ENCODE results near the gene INTU.

The INTU gene

GRCh38 chr4:127759893-127760292, 127.1 kb downstream of the INTU start:
- Histone ChIP-seq H3K14ac (ENCODE audit: low read length in 2 of 2) (no peak overlapping the region), H2BK15ac (ENCODE audit: low read depth, poor library complexity, severe bottlenecking) (no peak overlapping the region), H2AFZ (ENCODE audit: low read depth, low read length) (no peak overlapping the region), H2BK120ac (ENCODE audit: low read depth, low read length) (no peak overlapping the region), H3K18ac (ENCODE audit: low read depth in 1 of 2, low read length in 2 of 2) (no peak overlapping the region), H2BK5ac (ENCODE audit: low read depth, low read length, poor library complexity, severe bottlenecking) (no peak overlapping the region), H4K91ac (ENCODE audit: low read length) (no peak overlapping the region), H2BK12ac (ENCODE audit: low read length in 2 of 2) (no peak overlapping the region), H3K4me1 (ENCODE audit: control insufficient read depth, insufficient read depth, low read depth, low read length) (no peaks in the 10 kb centered on the region), H2AK5ac (ENCODE audit: low read length, severe bottlenecking) (no peak overlapping the region), H3K27ac (ENCODE audit: low read length, poor library complexity, severe bottlenecking) (peak overlapping the region; percentile 71), H3K27me3 (ENCODE audit: control insufficient read depth in 1 of 2, insufficient read depth in 1 of 2, low read length in 2 of 2) (no peaks in the 10 kb centered on the region), H3K4ac (ENCODE audit: low read depth in 1 of 2, low read length in 2 of 2) (no peak overlapping the region), H4K8ac (ENCODE audit: low read length) (no peak overlapping the region), H3K23ac (ENCODE audit: low read length in 2 of 2) (no peak overlapping the region), H3K4me2 (ENCODE audit: low read length, poor library complexity, severe bottlenecking) (no peak overlapping the region), H3K79me1 (replicated peaks; ENCODE audit: low read length, poor library complexity, severe bottlenecking) (no peaks in the 10 kb centered on the region), H3K36me3 (ENCODE audit: control insufficient read depth in 1 of 2, insufficient read depth in 2 of 2, low read depth in 1 of 2, low read length in 2 of 2) (no peaks in the 10 kb centered on the region), H3K4me3 (ENCODE audit: insufficient read depth in 1 of 2, low read depth in 1 of 2, low read length in 2 of 2) (no peak overlapping the region), H3K9ac (ENCODE audit: low read length) (no peak overlapping the region), H3K9me3 (ENCODE audit: control insufficient read depth, low read length) (peaks cover 4% of the 10 kb centered on the region)
- WGBS = 79% methylated on average over 2 of the region's 3 CpGs
- no peak for DNase-seq

DNA sequence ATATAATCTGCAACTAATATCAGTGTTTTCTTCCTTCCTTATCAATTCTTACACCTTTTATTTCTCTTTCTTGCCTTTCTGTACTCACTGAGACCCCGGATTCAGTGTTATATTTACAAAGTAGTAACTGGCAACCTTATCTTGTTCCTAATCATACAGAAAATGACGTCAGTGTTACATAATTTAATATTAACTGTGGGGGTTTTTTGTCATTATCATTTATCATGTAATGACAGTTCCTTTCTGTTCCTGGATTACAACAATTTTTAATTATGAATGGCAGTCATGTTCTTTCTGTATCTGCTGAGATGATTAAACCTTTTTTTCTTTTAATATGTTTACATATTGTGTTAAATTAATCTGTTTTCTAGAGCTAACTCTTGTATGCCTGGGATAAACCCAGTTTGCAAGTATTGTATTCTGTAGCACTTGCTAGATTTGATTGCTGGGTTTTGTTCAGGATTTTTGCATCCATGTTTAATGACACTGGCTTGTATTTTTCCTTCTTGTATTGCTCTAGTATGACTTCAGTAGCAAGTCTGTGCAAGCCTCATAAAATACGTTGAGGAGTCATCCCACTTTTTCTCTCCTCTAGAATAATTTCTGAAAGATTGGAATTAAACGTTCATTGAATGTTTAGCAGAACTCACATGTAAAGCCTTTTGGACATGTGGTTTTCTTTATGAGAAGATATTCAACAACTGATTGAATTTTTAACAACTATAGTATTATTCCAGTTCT, 138.9 kb downstream of the INTU start:
- no peak for DNase-seq
- Histone ChIP-seq H3K4me2 (ENCODE audit: low read length, poor library complexity, severe bottlenecking) (no peak overlapping the region), H2BK5ac (ENCODE audit: low read depth, low read length, poor library complexity, severe bottlenecking) (no peak overlapping the region), H3K14ac (ENCODE audit: low read length in 2 of 2) (no peak overlapping the region), H2BK120ac (ENCODE audit: low read depth, low read length) (no peak overlapping the region), H3K79me1 (replicated peaks; ENCODE audit: low read length, poor library complexity, severe bottlenecking) (no peaks in the 10 kb centered on the region), H3K4ac (ENCODE audit: low read depth in 1 of 2, low read length in 2 of 2) (no peak overlapping the region), H2BK12ac (ENCODE audit: low read length in 2 of 2) (no peak overlapping the region), H4K8ac (ENCODE audit: low read length) (no peak overlapping the region), H3K36me3 (ENCODE audit: control insufficient read depth in 1 of 2, insufficient read depth in 2 of 2, low read depth in 1 of 2, low read length in 2 of 2) (no peaks in the 10 kb centered on the region), H3K4me3 (ENCODE audit: insufficient read depth in 1 of 2, low read depth in 1 of 2, low read length in 2 of 2) (no peak overlapping the region), H2BK15ac (ENCODE audit: low read depth, poor library complexity, severe bottlenecking) (no peak overlapping the region), H4K91ac (ENCODE audit: low read length) (no peak overlapping the region), H3K4me1 (ENCODE audit: control insufficient read depth, insufficient read depth, low read depth, low read length) (no peaks in the 10 kb centered on the region), H3K27me3 (ENCODE audit: control insufficient read depth in 1 of 2, insufficient read depth in 1 of 2, low read length in 2 of 2) (no peaks in the 10 kb centered on the region), H2AK5ac (ENCODE audit: low read length, severe bottlenecking) (no peak overlapping the region), H3K18ac (ENCODE audit: low read depth in 1 of 2, low read length in 2 of 2) (no peak overlapping the region), H3K27ac (ENCODE audit: low read length, poor library complexity, severe bottlenecking) (no peak overlapping the region), H2AFZ (ENCODE audit: low read depth, low read length) (no peak overlapping the region), H3K23ac (ENCODE audit: low read length in 2 of 2) (no peak overlapping the region), H3K9ac (ENCODE audit: low read length) (no peak overlapping the region), H3K9me3 (ENCODE audit: control insufficient read depth, low read length) (no peaks in the 10 kb centered on the region)
- WGBS = 90% methylated on average over 1 of the region's 4 CpGs

DNA sequence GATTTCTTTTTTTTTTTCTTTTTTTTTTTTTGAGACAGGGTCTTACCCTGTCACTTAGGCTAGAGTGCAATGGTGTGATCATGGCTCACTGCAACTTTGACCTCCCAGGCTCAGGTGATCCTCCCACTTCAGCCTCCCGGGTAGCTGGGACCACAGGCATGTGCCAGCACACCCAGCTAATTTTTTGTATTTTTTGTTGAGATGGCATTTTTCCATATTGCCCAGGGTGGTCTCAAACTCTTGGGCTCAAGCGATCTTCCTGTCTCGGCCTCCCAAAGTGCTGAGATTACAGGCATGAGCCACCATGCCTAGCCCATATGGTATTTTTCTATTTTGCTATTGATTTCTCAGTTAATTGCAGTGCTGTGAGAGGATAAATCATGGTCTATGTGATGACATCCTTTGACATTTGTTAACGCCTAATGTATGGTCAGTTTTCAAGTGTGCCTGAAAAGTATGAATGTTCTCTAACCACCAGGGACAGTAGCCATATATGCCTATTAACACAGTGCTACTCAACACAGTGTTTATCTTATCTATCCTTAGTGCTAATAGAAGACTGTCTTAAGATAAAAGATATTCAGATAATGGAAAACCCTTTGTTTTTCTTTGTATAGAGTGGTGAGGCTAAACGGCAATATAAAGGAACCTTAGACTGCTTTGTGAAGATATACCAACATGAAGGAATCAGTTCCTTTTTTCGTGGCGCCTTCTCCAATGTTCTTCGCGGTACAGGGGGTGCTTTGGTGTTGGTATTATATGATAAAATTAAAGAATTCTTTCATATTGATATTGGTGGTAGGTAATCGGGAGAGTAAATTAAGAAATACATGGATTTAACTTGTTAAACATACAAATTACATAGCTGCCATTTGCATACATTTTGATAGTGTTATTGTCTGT, 140.3 kb downstream of the INTU start:
- Histone ChIP-seq H3K4ac (ENCODE audit: low read depth in 1 of 2, low read length in 2 of 2) (no peak overlapping the region), H3K9me3 (ENCODE audit: control insufficient read depth, low read length) (no peaks in the 10 kb centered on the region), H3K4me1 (ENCODE audit: control insufficient read depth, insufficient read depth, low read depth, low read length) (peaks cover 1% of the 10 kb centered on the region), H2AK5ac (ENCODE audit: low read length, severe bottlenecking) (no peak overlapping the region), H4K8ac (ENCODE audit: low read length) (no peak overlapping the region), H3K23ac (ENCODE audit: low read length in 2 of 2) (no peak overlapping the region), H3K27ac (ENCODE audit: low read length, poor library complexity, severe bottlenecking) (no peak overlapping the region), H2BK12ac (ENCODE audit: low read length in 2 of 2) (no peak overlapping the region), H3K14ac (ENCODE audit: low read length in 2 of 2) (no peak overlapping the region), H3K4me3 (ENCODE audit: insufficient read depth in 1 of 2, low read depth in 1 of 2, low read length in 2 of 2) (no peak overlapping the region), H2BK120ac (ENCODE audit: low read depth, low read length) (no peak overlapping the region), H2BK5ac (ENCODE audit: low read depth, low read length, poor library complexity, severe bottlenecking) (no peak overlapping the region), H3K36me3 (ENCODE audit: control insufficient read depth in 1 of 2, insufficient read depth in 2 of 2, low read depth in 1 of 2, low read length in 2 of 2) (no peaks in the 10 kb centered on the region), H3K4me2 (ENCODE audit: low read length, poor library complexity, severe bottlenecking) (no peak overlapping the region), H4K91ac (ENCODE audit: low read length) (no peak overlapping the region), H3K27me3 (ENCODE audit: control insufficient read depth in 1 of 2, insufficient read depth in 1 of 2, low read length in 2 of 2) (no peaks in the 10 kb centered on the region), H2AFZ (ENCODE audit: low read depth, low read length) (no peak overlapping the region), H2BK15ac (ENCODE audit: low read depth, poor library complexity, severe bottlenecking) (no peak overlapping the region), H3K79me1 (replicated peaks; ENCODE audit: low read length, poor library complexity, severe bottlenecking) (no peaks in the 10 kb centered on the region), H3K18ac (ENCODE audit: low read depth in 1 of 2, low read length in 2 of 2) (no peak overlapping the region), H3K9ac (ENCODE audit: low read length) (no peak overlapping the region)
- DNase-seq = no peak
- 93% methylated on average over 8 of the region's 10 CpGs for WGBS

GRCh38 chr4:127775843-127776242, 143.1 kb downstream of the INTU start:
- H4K8ac ChIP-seq (ENCODE audit: low read length) = no peak overlapping the region
- no peak overlapping the region for H3K9ac ChIP-seq (ENCODE audit: low read length)
- no peaks in the 10 kb centered on the region for H3K36me3 ChIP-seq (ENCODE audit: control insufficient read depth in 1 of 2, insufficient read depth in 2 of 2, low read depth in 1 of 2, low read length in 2 of 2)
- no peak for DNase-seq
- H2BK12ac ChIP-seq (ENCODE audit: low read length in 2 of 2) = no peak overlapping the region
- H3K18ac ChIP-seq (ENCODE audit: low read depth in 1 of 2, low read length in 2 of 2) = no peak overlapping the region
- no peak overlapping the region for H2BK5ac ChIP-seq (ENCODE audit: low read depth, low read length, poor library complexity, severe bottlenecking)
- peaks cover 1% of the 10 kb centered on the region for H3K4me1 ChIP-seq (ENCODE audit: control insufficient read depth, insufficient read depth, low read depth, low read length)
- H3K4ac ChIP-seq (ENCODE audit: low read depth in 1 of 2, low read length in 2 of 2) = no peak overlapping the region
- H3K79me1 ChIP-seq (replicated peaks; ENCODE audit: low read length, poor library complexity, severe bottlenecking) = no peaks in the 10 kb centered on the region
- no peak overlapping the region for H3K23ac ChIP-seq (ENCODE audit: low read length in 2 of 2)
- no peaks in the 10 kb centered on the region for H3K27me3 ChIP-seq (ENCODE audit: control insufficient read depth in 1 of 2, insufficient read depth in 1 of 2, low read length in 2 of 2)
- H3K4me2 ChIP-seq (ENCODE audit: low read length, poor library complexity, severe bottlenecking) = no peak overlapping the region
- H2BK15ac ChIP-seq (ENCODE audit: low read depth, poor library complexity, severe bottlenecking) = no peak overlapping the region
- H2AFZ ChIP-seq (ENCODE audit: low read depth, low read length) = no peak overlapping the region
- H3K9me3 ChIP-seq (ENCODE audit: control insufficient read depth, low read length) = no peaks in the 10 kb centered on the region
- H3K27ac ChIP-seq (ENCODE audit: low read length, poor library complexity, severe bottlenecking) = no peak overlapping the region
- no peak overlapping the region for H3K4me3 ChIP-seq (ENCODE audit: insufficient read depth in 1 of 2, low read depth in 1 of 2, low read length in 2 of 2)
- 97% methylated on average over 3 of the region's 4 CpGs for WGBS
- H4K91ac ChIP-seq (ENCODE audit: low read length) = no peak overlapping the region
- no peak overlapping the region for H3K14ac ChIP-seq (ENCODE audit: low read length in 2 of 2)
- H2AK5ac ChIP-seq (ENCODE audit: low read length, severe bottlenecking) = no peak overlapping the region
- no peak overlapping the region for H2BK120ac ChIP-seq (ENCODE audit: low read depth, low read length)
